ENCODE results near the gene MISP3. TPM values are rescaled to one million over a fixed set of nuclear protein-coding genes. Genes with fewer than 3 reads are reported as not detected.
A peak's percentile ranks its signal among the peaks of the same experiment; 100 is the strongest.

Gene MISP3
- total RNA-seq, 8 experiments from 2014 or later = 0.51 to 7.6 (median 2.1) TPM

DNA sequence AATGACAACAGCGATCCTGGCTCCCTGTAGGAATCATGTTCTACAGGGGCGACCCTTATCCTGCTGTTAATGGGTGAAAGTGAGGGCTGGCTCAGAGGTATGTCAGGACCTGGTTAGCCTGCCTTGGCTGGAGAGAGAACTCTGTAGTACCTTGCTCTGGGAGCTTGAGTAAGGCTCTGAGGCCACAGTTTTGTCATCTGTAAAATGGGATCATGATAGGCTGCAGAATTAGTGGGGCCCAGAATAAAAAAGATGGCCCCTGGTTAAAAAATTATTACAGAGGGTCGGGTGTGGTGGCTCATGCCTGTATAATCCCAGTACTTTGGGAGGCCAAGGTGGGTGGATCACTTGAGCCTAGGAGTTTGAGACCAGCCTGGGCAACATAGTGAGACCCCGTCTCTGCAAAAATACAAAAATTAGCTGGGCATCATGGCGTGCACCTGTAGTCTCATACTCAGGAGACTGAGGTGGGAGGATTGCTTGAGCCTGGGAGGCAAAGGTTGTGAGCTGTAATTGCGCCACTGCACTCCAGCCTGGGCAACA lies 28.5 kb downstream of the MISP3 start:
- H3K4me1 ChIP-seq (replicated peaks in 1 of 2) = no peaks in the 10 kb centered on the region
- in situ Hi-C loops (cut with MboI; ENCODE audit: low pct_unique_long_range_greater_than_20kb in 2 of 9, low sequenced_read_pairs in 9 of 9, unreplicated experiment in 9 of 9) = no loop called here
- H3K27ac ChIP-seq = no peak overlapping the region
- ATAC-seq (replicated peaks in 6 of 8) = no peak
- 83 to 100% (median 100%) methylated on average over 1 to 6 of the region's 6 CpGs; no CpG with 5 or more reads in 3 of the 10 experiments for WGBS, 10 experiments
- no peak overlapping the region for H3K4me3 ChIP-seq

DNA sequence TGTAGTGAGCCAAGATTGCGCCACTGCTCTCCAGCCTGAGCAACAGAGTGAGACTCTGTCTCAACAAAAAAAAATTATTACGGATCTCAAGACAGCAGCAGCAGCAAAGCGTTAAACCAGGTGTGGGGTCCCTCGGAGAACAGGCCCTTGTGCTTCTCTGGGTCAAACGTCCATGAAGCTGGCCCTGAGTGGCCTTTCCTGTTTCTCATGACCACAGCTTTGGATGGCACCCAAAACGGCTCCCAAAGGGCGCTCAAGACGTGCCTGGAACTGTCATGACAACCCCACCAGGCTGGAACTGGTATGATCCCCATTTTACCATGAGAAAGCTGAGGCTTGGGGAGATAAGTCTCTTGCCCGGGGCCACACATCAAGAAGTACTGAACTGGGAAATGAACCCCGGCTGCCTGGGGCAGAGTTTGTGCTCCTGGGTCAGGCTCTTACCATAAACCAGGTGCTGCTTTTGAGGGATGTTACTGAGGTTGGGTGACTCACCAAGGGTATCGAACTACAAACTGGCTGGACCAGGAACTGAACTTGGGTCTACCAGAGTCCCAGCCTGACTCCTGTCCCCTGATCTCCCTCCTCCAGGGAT lies 29.6 kb downstream of the MISP3 start:
- H3K4me1 ChIP-seq (replicated peaks in 1 of 2) = no peaks in the 10 kb centered on the region
- H3K27ac ChIP-seq = no peak overlapping the region
- 71 to 100% (median 87%) methylated on average over 1 to 4 of the region's 11 CpGs; no CpG with 5 or more reads in 5 of the 10 experiments for WGBS, 10 experiments
- no peak for ATAC-seq (replicated peaks in 6 of 8)
- in situ Hi-C loops (cut with MboI; ENCODE audit: low pct_unique_long_range_greater_than_20kb in 2 of 9, low sequenced_read_pairs in 9 of 9, unreplicated experiment in 9 of 9) = no loop called here
- no peak overlapping the region for H3K4me3 ChIP-seq

DNA sequence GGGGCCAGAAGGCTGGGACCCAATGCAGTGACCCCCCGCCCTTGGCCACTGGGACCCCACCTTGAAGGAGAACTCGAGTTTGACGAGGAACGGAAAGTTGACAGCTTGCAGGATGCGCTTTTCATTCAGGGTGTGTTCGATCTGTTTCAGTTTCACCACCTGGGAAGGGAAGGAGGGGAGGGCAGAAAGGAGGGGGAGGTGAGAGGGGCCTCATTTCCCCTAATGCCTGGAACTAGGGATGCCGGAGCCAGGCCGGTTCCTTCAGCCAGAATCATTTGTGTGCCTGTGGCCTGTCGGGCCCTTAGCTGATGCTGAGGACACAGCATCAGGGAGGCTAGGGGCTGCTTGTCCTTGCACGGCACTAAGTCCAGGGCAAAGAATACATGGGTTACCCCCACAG lies 30.2 kb downstream of the MISP3 start:
- Histone ChIP-seq H3K27ac (no peak overlapping the region), H3K4me3 (no peak overlapping the region), H3K4me1 (replicated peaks in 1 of 2) (no peaks in the 10 kb centered on the region)
- 100% methylated on average over 1 to 6 of the region's 10 CpGs; no CpG with 5 or more reads in 7 of the 10 experiments for WGBS, 10 experiments
- in situ Hi-C loops (cut with MboI; ENCODE audit: low pct_unique_long_range_greater_than_20kb in 2 of 9, low sequenced_read_pairs in 9 of 9, unreplicated experiment in 9 of 9) = no loop called here
- no peak for ATAC-seq (replicated peaks in 6 of 8)

DNA sequence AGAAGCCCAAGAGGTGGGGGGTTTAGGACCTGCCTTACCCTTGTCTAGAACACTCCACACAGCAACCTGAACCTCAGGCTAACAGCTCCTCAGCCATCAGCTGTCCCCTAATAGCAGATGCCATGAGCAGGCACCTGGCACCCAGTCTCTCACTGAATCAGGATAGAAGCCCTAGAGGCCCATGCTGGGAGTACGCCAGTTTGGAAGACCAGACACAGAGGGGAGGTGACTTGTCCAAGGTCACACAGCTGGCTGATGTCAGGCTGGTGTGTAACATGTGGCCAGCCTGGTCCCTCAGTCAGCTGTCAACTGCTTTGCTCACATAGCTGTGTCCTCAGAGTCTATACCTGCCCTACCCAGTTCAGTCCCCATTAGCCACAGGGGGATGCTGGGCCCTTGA lies 30.7 kb downstream of the MISP3 start:
- in situ Hi-C loops (cut with MboI; ENCODE audit: low pct_unique_long_range_greater_than_20kb in 2 of 9, low sequenced_read_pairs in 9 of 9, unreplicated experiment in 9 of 9) = no loop called here
- no peak for ATAC-seq (replicated peaks in 6 of 8)
- Histone ChIP-seq H3K27ac (no peak overlapping the region), H3K4me3 (no peak overlapping the region), H3K4me1 (replicated peaks in 1 of 2) (no peaks in the 10 kb centered on the region)
- 86 to 100% methylated on average over 1 of the region's 1 CpG; no CpG with 5 or more reads in 8 of the 10 experiments for WGBS, 10 experiments

DNA sequence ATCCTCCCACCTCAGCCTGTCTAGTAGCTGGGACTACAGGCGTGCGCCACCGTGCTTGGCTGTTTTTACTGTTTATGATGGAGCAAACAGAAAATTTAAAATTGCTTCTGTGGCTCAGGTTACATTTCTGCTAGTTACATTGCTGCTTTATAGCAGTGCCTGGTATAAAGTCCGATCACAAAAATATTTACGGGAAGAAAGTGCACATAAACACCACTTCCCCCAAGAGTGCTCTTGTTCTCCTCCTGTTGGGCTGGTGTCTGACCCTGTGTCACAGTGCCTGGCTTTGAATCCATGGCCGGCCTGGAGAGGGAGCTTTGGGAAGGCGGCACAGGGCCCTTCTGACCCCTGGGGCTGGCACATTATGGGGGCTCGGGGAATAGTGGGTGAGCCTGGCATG lies 33.1 kb downstream of the MISP3 start:
- in situ Hi-C loops (cut with MboI; ENCODE audit: low pct_unique_long_range_greater_than_20kb in 2 of 9, low sequenced_read_pairs in 9 of 9, unreplicated experiment in 9 of 9) = no loop called here
- Histone ChIP-seq H3K4me3 (no peak overlapping the region), H3K4me1 (replicated peaks in 1 of 2) (no peaks in the 10 kb centered on the region), H3K27ac (no peak overlapping the region)
- 86 to 100% (median 93%) methylated on average over 1 to 5 of the region's 8 CpGs; no CpG with 5 or more reads in 5 of the 10 experiments for WGBS, 10 experiments
- ATAC-seq (replicated peaks in 6 of 8) = no peak

DNA sequence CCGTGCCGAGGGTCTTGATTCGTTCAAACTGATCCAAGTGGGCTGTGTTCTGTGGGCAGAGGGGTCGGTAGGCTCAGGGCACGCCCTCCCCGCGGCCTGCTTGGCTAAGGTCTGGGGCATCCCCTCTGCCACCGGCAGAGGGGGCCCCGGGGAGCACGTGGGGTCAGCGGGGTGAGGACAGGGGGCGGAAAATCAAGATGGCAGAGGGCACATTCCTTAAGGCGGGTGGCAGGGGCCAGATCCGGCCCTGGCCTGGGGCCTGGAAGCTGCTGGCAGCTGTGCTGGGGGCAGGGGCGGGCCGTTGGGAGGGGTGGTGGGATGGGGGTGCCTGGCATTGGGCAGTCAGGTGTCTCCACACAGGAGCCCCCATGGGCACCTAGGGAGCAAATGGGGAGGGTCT lies 34.3 kb downstream of the MISP3 start:
- H3K27ac ChIP-seq = no peak overlapping the region
- no CpG with 5 or more reads among the region's 16 CpGs for WGBS, 10 experiments
- H3K4me1 ChIP-seq (replicated peaks in 1 of 2) = no peaks in the 10 kb centered on the region
- no peak overlapping the region for H3K4me3 ChIP-seq
- in situ Hi-C loops (cut with MboI; ENCODE audit: low pct_unique_long_range_greater_than_20kb in 2 of 9, low sequenced_read_pairs in 9 of 9, unreplicated experiment in 9 of 9) = no loop called here
- peak in 1 of 8 experiments; percentile 22 for ATAC-seq (replicated peaks in 6 of 8)

DNA sequence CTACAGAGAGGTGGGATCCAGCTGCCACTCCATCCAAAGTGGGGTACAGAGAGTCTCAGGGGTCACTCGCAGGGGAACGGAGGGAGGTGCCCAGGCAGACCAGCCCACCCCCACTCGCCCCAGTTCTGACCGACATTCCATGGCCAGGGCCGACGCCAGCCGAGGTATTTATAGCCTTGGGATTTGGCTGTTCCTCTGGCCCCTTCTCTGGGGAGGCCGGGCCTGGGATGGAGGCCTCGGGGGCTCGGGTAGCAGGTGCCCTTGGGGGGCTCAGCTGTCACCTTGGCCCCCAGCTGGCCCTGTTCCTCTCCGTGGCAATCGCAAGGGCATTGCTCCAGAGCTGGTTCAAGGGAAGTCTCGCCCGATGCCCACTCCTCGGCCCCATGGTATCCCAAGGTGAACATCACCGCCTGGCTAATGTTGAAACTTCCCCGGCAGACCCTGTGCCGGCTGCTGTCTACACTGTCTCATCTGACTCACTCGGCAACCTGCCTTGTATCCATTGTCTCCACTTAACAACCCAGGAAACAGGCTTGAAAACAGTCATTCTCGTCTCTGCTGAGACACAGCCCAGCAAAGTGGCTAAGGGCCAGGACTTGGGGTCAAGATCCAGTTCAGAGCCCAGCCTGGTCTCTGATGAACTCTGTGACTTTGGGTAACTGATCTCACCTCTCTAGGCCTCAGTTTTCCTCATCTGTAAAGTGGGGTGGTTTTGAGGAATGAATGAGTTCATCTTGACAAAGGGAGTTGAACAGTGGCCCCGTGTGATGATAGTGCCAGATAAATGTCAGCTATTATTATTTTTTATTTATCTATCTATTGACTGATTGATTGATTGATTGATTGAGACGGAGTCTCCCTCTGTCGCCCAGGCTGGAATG lies 35.2 kb downstream of the MISP3 start:
- H3K4me3 ChIP-seq = no peak overlapping the region
- H3K4me1 ChIP-seq (replicated peaks in 1 of 2) = peaks cover 5% of the 10 kb centered on the region in 2 donors
- in situ Hi-C loops (cut with MboI; ENCODE audit: low pct_unique_long_range_greater_than_20kb in 2 of 9, low sequenced_read_pairs in 9 of 9, unreplicated experiment in 9 of 9) = no loop called here
- 40 to 100% (median 84%) methylated on average over 1 to 6 of the region's 23 CpGs; no CpG with 5 or more reads in 3 of the 10 experiments for WGBS, 10 experiments
- ATAC-seq (replicated peaks in 6 of 8) = no peak
- H3K27ac ChIP-seq = no peak overlapping the region

DNA sequence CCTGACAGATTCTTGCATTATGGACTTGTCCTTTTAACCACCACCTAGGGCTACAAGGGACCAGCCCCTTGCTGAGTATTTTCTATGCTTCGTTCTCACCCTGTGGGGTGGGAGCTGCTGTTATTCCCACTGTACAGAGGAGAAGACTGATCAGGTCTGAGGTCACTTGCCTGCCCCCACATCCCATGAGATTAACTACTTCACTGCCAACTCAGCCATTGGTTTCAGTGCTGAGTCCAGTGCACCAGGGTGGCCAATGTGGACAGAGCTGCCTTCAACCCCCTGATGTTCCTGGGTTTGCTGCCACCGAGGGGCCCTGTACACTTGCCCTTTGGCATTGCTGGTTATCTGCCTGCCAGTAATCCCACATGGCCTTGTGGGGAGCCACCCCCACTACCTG lies 38.1 kb downstream of the MISP3 start:
- in situ Hi-C loops (cut with MboI; ENCODE audit: low pct_unique_long_range_greater_than_20kb in 2 of 9, low sequenced_read_pairs in 9 of 9, unreplicated experiment in 9 of 9) = no loop called here
- ATAC-seq (replicated peaks in 6 of 8) = no peak
- Histone ChIP-seq H3K4me1 (replicated peaks in 1 of 2) (peaks cover 12 to 17% of the 10 kb centered on the region in 2 donors), H3K4me3 (no peak overlapping the region), H3K27ac (no peak overlapping the region)
- 40 to 100% (median 100%) methylated on average over 1 of the region's 2 CpGs; no CpG with 5 or more reads in 4 of the 10 experiments for WGBS, 10 experiments

DNA sequence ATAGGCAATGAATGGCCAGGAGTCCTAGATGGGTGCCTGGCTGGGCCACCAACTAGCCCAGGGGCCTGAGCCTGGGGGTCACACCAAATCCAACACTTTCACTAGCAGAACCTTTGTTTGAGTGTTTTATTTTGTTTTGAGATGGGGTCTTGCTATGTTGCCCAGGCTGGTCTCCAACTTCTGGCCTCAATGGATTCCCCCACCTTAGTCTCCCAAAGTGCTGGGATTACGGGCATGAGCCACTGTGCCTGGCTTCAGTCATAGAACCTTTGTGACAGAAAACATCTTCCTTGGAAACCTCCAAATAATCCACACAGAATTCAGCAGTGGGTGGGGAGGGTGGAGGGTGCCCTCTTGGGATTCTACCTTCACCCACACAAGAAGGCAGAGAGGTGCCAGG lies 38.9 kb downstream of the MISP3 start:
- WGBS, 10 experiments = 100% methylated on average over 1 of the region's 1 CpG; no CpG with 5 or more reads in 9 of the 10 experiments
- no peak for ATAC-seq (replicated peaks in 6 of 8)

DNA sequence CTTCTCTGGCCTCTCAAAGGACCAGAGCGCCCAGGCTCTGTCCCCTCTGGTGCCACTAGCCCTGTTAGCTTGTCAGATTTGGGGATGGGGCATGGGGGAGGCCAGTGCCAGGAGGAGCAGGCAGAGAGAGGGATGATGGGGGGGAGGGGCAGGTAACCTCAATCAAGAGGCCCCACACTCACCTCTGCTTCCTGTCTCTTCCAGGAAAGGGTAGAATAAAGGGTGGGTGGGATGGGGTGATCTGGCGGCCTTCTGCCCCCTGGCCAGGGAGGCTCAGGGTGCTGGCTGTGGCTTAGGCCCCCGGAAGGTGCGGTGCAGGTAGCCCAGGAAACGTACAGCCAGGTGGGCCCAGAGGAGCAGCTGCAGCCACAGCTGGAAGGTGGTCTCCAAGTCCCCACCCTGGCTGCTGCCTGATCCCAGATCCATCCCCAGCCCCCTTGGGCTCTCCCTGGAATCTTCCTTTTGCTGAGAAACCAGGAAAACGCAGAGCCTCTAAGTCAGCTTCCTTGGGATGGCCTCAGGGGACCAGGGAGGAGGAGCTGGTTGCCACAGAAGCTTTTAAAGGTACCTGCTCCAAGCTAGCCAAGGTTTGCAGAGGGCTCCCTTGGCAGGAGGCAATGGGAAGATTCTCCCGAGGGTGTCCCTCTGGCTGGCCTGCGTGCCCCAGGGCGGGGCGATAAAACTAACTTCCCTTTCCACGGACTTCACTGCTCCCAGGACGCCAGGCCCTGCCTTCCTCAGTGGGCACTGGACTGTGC lies 39.6 kb downstream of the MISP3 start:
- in situ Hi-C loops (cut with MboI; ENCODE audit: low pct_unique_long_range_greater_than_20kb in 2 of 9, low sequenced_read_pairs in 9 of 9, unreplicated experiment in 9 of 9) = no loop called here
- ATAC-seq (replicated peaks in 6 of 8) = no peak

More for the DNA sequence above, 38.9 kb downstream of the MISP3 start:
- H3K4me1 ChIP-seq (replicated peaks in 1 of 2) = peaks cover 20 to 23% of the 10 kb centered on the region in 2 donors
- in situ Hi-C loops (cut with MboI; ENCODE audit: low pct_unique_long_range_greater_than_20kb in 2 of 9, low sequenced_read_pairs in 9 of 9, unreplicated experiment in 9 of 9) = no loop called here
- H3K4me3 ChIP-seq = no peak overlapping the region
- H3K27ac ChIP-seq = no peak overlapping the region

DNA sequence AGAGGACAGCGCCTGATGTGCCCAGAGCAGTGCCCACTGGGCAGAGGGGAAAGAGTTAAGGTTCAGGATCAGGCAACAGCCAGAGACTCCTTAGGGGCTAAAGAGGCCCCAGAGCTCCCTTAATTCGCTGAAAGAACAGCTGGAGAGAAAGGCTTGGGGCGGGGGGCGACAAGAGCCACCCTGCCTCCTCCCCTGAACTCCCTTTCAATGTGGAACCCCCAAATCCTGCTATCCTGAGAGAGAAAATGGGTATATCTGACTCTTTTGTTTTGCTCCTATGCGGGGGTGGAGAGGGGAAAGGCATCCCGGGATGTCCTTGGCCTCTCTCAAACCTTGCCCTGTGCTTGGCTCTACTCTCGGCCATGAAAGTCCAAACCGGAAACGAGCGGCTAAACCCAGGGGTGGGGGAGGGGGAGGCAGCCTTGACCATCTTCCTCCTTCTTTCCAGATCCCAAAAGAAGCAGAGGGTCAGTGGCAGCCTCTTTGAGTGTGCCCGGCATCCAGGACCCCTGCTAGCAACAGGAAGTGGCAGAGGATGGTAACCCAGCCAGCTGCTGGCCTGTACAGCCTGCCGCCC lies 40.3 kb downstream of the MISP3 start:
- Histone ChIP-seq H3K4me3 (no peak overlapping the region), H3K4me1 (replicated peaks in 1 of 2) (peaks cover 21 to 23% of the 10 kb centered on the region in 2 donors), H3K27ac (peak overlapping the region in 1 of 2 donors; percentile 55)
- WGBS, 10 experiments = 5 to 100% (median 20%) methylated on average over 1 to 4 of the region's 12 CpGs; no CpG with 5 or more reads in 3 of the 10 experiments
- in situ Hi-C loops (cut with MboI; ENCODE audit: low pct_unique_long_range_greater_than_20kb in 2 of 9, low sequenced_read_pairs in 9 of 9, unreplicated experiment in 9 of 9) = no loop called here
- ATAC-seq (replicated peaks in 6 of 8) = no peak

More for the DNA sequence above, 39.6 kb downstream of the MISP3 start:
- H3K27ac ChIP-seq = no peak overlapping the region
- H3K4me3 ChIP-seq = no peak overlapping the region
- peaks cover 21 to 23% of the 10 kb centered on the region in 2 donors for H3K4me1 ChIP-seq (replicated peaks in 1 of 2)
- 40 to 100% (median 95%) methylated on average over 1 to 3 of the region's 12 CpGs; no CpG with 5 or more reads in 7 of the 10 experiments for WGBS, 10 experiments

DNA sequence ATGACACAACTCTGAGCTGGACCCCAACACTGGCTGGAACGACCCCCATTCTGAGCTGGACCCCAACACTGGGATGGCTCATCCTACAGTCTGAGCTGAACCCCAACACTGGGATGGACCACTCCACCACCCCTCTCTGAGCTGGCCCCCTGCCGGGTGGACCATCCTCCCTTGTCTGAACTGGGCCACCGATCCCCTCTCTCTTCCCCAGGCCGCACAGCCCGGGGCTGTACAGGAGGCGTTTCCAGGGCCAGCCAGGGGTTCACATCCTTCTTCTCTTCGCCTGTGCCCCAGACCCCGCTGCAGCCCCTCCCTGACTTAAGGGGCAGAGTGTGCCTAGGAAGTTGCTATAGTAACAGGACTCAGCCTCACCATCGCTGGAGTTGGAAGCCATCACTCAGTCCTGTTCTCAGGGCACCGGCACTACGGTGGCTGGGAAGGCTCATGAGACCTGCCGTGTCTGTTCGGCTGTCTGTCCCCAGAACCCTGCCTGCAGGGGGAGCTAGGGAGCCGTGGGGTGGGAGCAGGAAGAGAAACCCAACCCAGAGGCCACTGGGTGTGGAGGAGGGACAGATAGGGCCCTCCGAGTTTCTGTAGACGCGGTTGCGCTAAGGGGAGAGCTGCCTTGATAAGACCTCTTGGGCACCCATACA lies 41.3 kb downstream of the MISP3 start:
- H3K4me3 ChIP-seq = no peak overlapping the region
- no peak overlapping the region for H3K27ac ChIP-seq
- no peak for ATAC-seq (replicated peaks in 6 of 8)
- in situ Hi-C loops (cut with MboI; ENCODE audit: low pct_unique_long_range_greater_than_20kb in 2 of 9, low sequenced_read_pairs in 9 of 9, unreplicated experiment in 9 of 9) = no loop called here
- H3K4me1 ChIP-seq (replicated peaks in 1 of 2) = peaks cover 26 to 29% of the 10 kb centered on the region in 2 donors
- 55 to 93% (median 75%) methylated on average over 1 to 4 of the region's 18 CpGs; no CpG with 5 or more reads in 6 of the 10 experiments for WGBS, 10 experiments
